Thoracic aorta (tissue), 2 donors: ENCODE data around the gene CEP112. TPM values are rescaled to one million over a fixed set of nuclear protein-coding genes. Genes with fewer than 3 reads are reported as not detected.

Experiments used
- ATAC-seq: fragments of 150-250 bp; one replicate; pipeline ENCODE4 v1.8.0; 2017; ENCODE audit warnings: low read depth; ENCODE audit not compliant: insufficient number of reproducible peaks, low FRiP score
- DNase-seq: peaks from one replicate; pipeline ENCODE4 v3.0.0-alpha.2; 2020; ENCODE audit warnings: low spot score
- H3K27ac ChIP-seq, 2 donors: fragments of 200-600 bp; sonication (generic); 1 replicate in 1 of 2; 2 replicates in 1 of 2; pipeline ENCODE4 v1.5.1; 2016; ENCODE audit warnings: mild to moderate bottlenecking in 2 of 2, moderate library complexity in 2 of 2
- H3K27me3 ChIP-seq: fragments of 200-600 bp; sonication (generic); replicated peaks from 2 replicates; pipeline ENCODE4 v1.6.0; 2016; ENCODE audit warnings: mild to moderate bottlenecking; ENCODE audit not compliant: insufficient read depth
- H3K36me3 ChIP-seq: fragments of 200-600 bp; sonication (generic); one replicate; pipeline ENCODE4 v1.5.1; 2016
- H3K4me1 ChIP-seq, 2 donors: fragments of 200-600 bp; sonication (generic); 1 replicate in 1 of 2; 2 replicates in 1 of 2; pipeline versions ENCODE4 v1.5.1 to v1.6.0; 2016; ENCODE audit warnings: low read depth in 2 of 2, mild to moderate bottlenecking in 1 of 2; ENCODE audit not compliant: control insufficient read depth in 1 of 2
- H3K4me3 ChIP-seq: fragments of 200-600 bp; sonication (generic); 2 replicates; pipeline ENCODE4 v1.5.1; 2016; ENCODE audit warnings: mild to moderate bottlenecking
- H3K9me3 ChIP-seq: fragments of 200-600 bp; sonication (generic); 2 replicates; pipeline ENCODE4 v1.5.1; 2016
- CTCF ChIP-seq: fragments of 200-600 bp; sonication (generic); IDR thresholded peaks from one replicate; pipeline ENCODE4 v1.5.1; 2019; ENCODE audit warnings: antibody characterized with exemption
- total RNA-seq, 2 donors: library from RNA; depleted of rRNA; stranded (reverse); fragments of >200 nt; gene quantifications; one replicate each; pipeline versions ENCODE4 v1.1.0 to v1.2.3, GENCODE V29; 2016

Gene CEP112
- total RNA-seq, 2 donors from 2014 or later: 13.4 to 19.0 TPM

GRCh38 chr17:66098040-66098439, 93.9 kb downstream of the CEP112 start:
- DNase-seq (no peak), ATAC-seq (no peak)
- H3K36me3 ChIP-seq: no peaks in the 10 kb centered on the region
- no peak overlapping the region for H3K4me3 ChIP-seq
- H3K4me1 ChIP-seq: no peaks in the 10 kb centered on the region
- H3K27ac ChIP-seq: no peak overlapping the region
- no peak for TF ChIP-seq CTCF
- H3K27me3 ChIP-seq: no peaks in the 10 kb centered on the region
- H3K9me3 ChIP-seq: no peaks in the 10 kb centered on the region

GRCh38 chr17:66094727-66095126, 97.2 kb downstream of the CEP112 start:
- Histone ChIP-seq H3K27ac (no peak overlapping the region), H3K36me3 (no peaks in the 10 kb centered on the region), H3K9me3 (peaks cover 6% of the 10 kb centered on the region), H3K4me3 (no peak overlapping the region), H3K4me1 (no peaks in the 10 kb centered on the region), H3K27me3 (no peaks in the 10 kb centered on the region)
- ATAC-seq (no peak), DNase-seq (no peak)
- no peak for TF ChIP-seq CTCF

GRCh38 chr17:66091445-66092080, 100.4 kb downstream of the CEP112 start:
- H3K4me1 ChIP-seq: no peaks in the 10 kb centered on the region
- H3K4me3 ChIP-seq: no peak overlapping the region
- H3K27ac ChIP-seq: no peak overlapping the region
- H3K36me3 ChIP-seq: no peaks in the 10 kb centered on the region
- TF ChIP-seq CTCF: no peak
- DNase-seq (no peak), ATAC-seq (no peak)
- peaks cover 10% of the 10 kb centered on the region for H3K9me3 ChIP-seq
- H3K27me3 ChIP-seq: no peaks in the 10 kb centered on the region

- ATAC-seq (no peak), DNase-seq (no peak)
- H3K4me1 ChIP-seq: no peaks in the 10 kb centered on the region
- H3K9me3 ChIP-seq: peaks cover 10% of the 10 kb centered on the region
- no peaks in the 10 kb centered on the region for H3K27me3 ChIP-seq
- H3K36me3 ChIP-seq: no peaks in the 10 kb centered on the region
- no peak overlapping the region for H3K27ac ChIP-seq
- no peak for TF ChIP-seq CTCF
- H3K4me3 ChIP-seq: no peak overlapping the region
Measured at GRCh38 chr17:66089764-66090163, 102.2 kb downstream of the CEP112 start.

GRCh38 chr17:66088173-66088572, 103.8 kb downstream of the CEP112 start:
- DNase-seq: no peak
- ATAC-seq: no peak
- TF ChIP-seq CTCF: no peak
- Histone ChIP-seq H3K4me1 (no peaks in the 10 kb centered on the region), H3K36me3 (no peaks in the 10 kb centered on the region), H3K27me3 (no peaks in the 10 kb centered on the region), H3K27ac (no peak overlapping the region), H3K4me3 (no peak overlapping the region), H3K9me3 (peaks cover 10% of the 10 kb centered on the region)
